ENCODE data around the gene KLRD1.
"Not testable (repeated sequence)": the region's sequence is repeated elsewhere in the genome, so short reads cannot be mapped to it uniquely, and the experiment has no call there.

KLRD1 gene

DNA sequence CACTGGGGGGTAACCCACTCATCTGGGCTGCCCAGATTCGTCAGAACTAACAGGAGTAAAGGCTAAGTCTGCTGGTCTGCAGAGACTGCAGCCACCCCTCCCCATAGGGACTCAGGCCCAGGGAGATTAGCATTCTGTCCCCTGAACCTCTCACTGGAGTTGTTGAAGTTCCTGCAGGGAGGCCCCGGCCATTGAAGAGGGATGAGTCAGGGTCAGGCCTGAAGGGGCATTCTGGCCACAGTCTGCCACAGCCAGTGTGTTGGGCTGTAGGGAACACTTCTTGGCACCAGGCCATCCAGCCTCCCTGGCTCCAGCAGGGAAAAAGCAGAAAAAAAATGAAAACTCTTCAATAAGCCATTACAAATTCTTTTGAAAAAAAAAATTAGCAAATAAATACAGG is 46.8 kb downstream of the KLRD1 start:
- peaks cover 0 to 2% of the 10 kb centered on the region in 2 donors for H3K4me1 Mint-ChIP-seq
- H3K9me3 Mint-ChIP-seq, result peaks cover 8% of the 10 kb centered on the region in 2 donors
- H3K4me3 Mint-ChIP-seq, result no peak overlapping the region
- peaks cover 0 to 6% of the 10 kb centered on the region in 2 donors for H3K36me3 Mint-ChIP-seq
- peaks cover 10 to 18% of the 10 kb centered on the region in 2 donors for H3K27me3 Mint-ChIP-seq
- DNase-seq (no peak), ATAC-seq (replicated peaks) (no peak)
- no peak overlapping the region for H3K27ac Mint-ChIP-seq

DNA sequence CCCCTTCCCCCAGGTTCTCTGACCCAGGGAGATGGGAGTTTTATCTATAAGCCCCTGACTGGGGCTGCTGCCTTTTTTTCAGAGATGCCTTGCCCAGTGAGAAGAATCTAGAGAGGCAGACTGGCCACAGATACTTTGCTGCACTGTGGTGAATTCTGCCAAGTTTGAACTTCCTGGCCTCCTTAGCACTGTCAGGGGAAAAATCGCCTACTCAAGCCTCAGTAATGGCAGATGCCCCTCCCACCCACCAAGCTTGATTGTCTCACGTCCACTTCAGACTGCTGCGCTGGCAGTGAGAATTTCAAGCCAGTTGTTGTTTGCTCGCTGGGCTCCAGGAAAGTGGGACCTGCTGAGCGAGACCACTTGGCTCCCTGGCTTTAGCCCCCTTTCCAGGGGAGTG is 50.5 kb downstream of the KLRD1 start:
- DNase-seq (no peak), ATAC-seq (replicated peaks) (no peak)
- H3K4me1 Mint-ChIP-seq, result peaks cover 12 to 18% of the 10 kb centered on the region in 2 donors
- H3K27ac Mint-ChIP-seq, result no peak overlapping the region
- peaks cover under 1 to 5% of the 10 kb centered on the region in 2 donors for H3K27me3 Mint-ChIP-seq
- H3K4me3 Mint-ChIP-seq, result no peak overlapping the region
- no peaks in the 10 kb centered on the region for H3K36me3 Mint-ChIP-seq
- H3K9me3 Mint-ChIP-seq, result peaks cover 0 to 4% of the 10 kb centered on the region in 2 donors

DNA sequence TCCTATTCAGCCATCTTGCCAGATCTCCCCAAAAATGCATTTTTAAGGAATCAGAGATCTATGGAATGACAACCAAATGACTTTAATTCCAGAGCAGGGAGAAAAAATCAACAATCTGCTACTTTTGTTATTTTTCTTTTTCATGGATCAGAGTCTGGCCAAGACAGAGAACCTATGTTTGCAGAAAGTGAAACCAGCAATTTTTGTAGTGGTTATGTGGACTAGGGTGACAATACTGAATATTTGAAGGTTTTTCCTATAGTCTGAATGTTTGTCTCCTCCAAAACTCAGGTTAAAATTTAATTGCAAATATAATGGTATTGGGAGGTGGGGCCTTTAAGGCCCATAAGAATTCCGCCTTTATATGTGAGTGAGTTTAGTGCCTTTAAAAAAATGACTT is 51.3 kb downstream of the KLRD1 start:
- ATAC-seq (replicated peaks) (no peak), DNase-seq (no peak)
- peaks cover 12 to 16% of the 10 kb centered on the region in 2 donors for H3K4me1 Mint-ChIP-seq
- peaks cover 0 to 4% of the 10 kb centered on the region in 2 donors for H3K9me3 Mint-ChIP-seq
- H3K36me3 Mint-ChIP-seq, result no peaks in the 10 kb centered on the region
- H3K27ac Mint-ChIP-seq, result no peak overlapping the region
- H3K4me3 Mint-ChIP-seq, result no peak overlapping the region
- peaks cover 0 to 4% of the 10 kb centered on the region in 2 donors for H3K27me3 Mint-ChIP-seq

GRCh38 chr12:10361084-10361483 is 53.4 kb downstream of the KLRD1 start:
- DNase-seq, result no peak
- Mint-ChIP-seq H3K4me1 (peaks cover 12 to 16% of the 10 kb centered on the region in 2 donors), H3K4me3 (no peak overlapping the region), H3K27ac (no peak overlapping the region), H3K36me3 (no peaks in the 10 kb centered on the region), H3K9me3 (peaks cover 0 to 4% of the 10 kb centered on the region in 2 donors), H3K27me3 (peaks cover 0 to 4% of the 10 kb centered on the region in 2 donors)
- ATAC-seq (replicated peaks), result no peak

GRCh38 chr12:10361622-10362021 is 54.0 kb downstream of the KLRD1 start:
- Mint-ChIP-seq H3K4me1 (peaks cover 12 to 16% of the 10 kb centered on the region in 2 donors), H3K4me3 (no peak overlapping the region), H3K27me3 (peaks cover 0 to 4% of the 10 kb centered on the region in 2 donors), H3K27ac (no peak overlapping the region), H3K9me3 (peaks cover 0 to 4% of the 10 kb centered on the region in 2 donors), H3K36me3 (no peaks in the 10 kb centered on the region)
- no peak for DNase-seq
- no peak for ATAC-seq (replicated peaks)

DNA sequence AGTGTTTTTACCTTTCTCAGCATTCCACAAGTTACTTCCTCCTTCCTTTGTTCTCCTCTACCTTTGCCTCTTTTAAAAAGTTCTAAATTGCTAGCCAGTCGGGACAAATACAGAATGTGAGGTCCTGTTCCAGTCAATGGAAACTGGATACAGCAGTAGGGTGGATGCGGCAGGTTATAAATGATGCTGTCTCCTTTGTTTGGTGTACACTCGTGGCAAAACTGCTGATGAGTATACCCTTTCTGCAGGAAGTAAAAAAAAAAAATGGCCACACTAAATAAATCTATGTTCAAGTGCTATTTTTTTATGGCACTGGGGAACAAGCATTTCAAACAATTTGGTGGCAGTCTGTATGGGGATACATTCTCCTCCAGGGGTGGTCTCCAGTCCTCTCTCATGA is 54.7 kb downstream of the KLRD1 start:
- ATAC-seq (replicated peaks) (no peak), DNase-seq (no peak)
- peaks cover 0 to 4% of the 10 kb centered on the region in 2 donors for H3K9me3 Mint-ChIP-seq
- H3K4me1 Mint-ChIP-seq, result peaks cover 12 to 16% of the 10 kb centered on the region in 2 donors
- peaks cover 0 to 4% of the 10 kb centered on the region in 2 donors for H3K27me3 Mint-ChIP-seq
- H3K36me3 Mint-ChIP-seq, result no peaks in the 10 kb centered on the region
- peak overlapping the region in 1 of 2 donors; percentile 15 for H3K4me3 Mint-ChIP-seq
- H3K27ac Mint-ChIP-seq, result no peak overlapping the region

DNA sequence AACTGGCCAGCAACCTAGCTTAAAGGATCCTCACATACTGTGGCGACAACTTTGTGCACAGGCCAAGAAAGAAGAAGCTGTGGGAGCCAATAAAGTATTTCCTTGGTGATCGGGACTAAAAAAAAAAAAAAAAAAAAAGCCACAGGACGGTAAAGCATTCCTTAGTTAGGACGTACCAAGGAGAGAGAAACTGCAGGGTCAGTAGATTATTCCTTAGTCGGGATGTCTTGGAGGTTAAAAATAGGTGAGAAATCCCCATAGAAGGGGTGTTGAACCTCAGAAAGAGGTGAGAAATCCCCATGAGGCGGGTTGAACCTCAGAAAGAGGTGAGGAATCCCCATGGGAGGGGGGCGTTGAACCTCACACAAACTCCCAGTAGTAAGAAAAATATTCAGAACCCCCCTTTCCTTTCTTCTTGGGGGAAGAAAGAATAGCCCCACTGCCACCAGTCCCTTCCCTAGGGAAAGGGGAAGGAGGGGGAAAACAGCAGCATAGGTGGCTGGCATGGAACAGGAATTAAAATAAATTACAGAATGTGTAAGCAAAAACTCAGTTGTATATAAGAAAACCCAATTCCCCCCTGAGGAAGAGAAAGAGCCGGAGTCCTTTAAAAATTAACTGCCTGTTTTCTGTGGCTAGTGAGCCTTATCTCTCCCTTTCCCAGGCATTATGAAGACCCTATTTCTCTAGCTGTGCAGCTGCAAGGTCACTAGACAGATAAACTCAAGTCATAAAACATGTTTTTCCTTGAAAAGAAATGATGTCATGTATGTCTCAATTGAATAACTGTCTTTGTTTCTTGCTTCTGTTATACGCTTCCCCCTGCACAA is 55.4 kb downstream of the KLRD1 start:
- no peaks in the 10 kb centered on the region for H3K27me3 Mint-ChIP-seq
- H3K4me3 Mint-ChIP-seq, result peak overlapping the region in 1 of 2 donors; percentile 15
- peaks cover 2 to 4% of the 10 kb centered on the region in 2 donors for H3K9me3 Mint-ChIP-seq
- H3K27ac Mint-ChIP-seq, result no peak overlapping the region
- H3K36me3 Mint-ChIP-seq, result peaks cover under 1 to 2% of the 10 kb centered on the region in 2 donors
- DNase-seq, result no peak
- peaks cover 13 to 16% of the 10 kb centered on the region in 2 donors for H3K4me1 Mint-ChIP-seq
- ATAC-seq (replicated peaks), result no peak

- H3K4me1 Mint-ChIP-seq, result peaks cover 16 to 19% of the 10 kb centered on the region in 2 donors
- no peak for ATAC-seq (replicated peaks)
- no peak for DNase-seq
- H3K27ac Mint-ChIP-seq, result no peak overlapping the region
- peaks cover 3 to 4% of the 10 kb centered on the region in 2 donors for H3K36me3 Mint-ChIP-seq
- H3K9me3 Mint-ChIP-seq, result peaks cover 4% of the 10 kb centered on the region in 2 donors
- no peaks in the 10 kb centered on the region for H3K27me3 Mint-ChIP-seq
- H3K4me3 Mint-ChIP-seq, result no peak overlapping the region
These were observed 55.9 kb downstream of the KLRD1 start for GRCh38 chr12:10363658-10363913.

DNA sequence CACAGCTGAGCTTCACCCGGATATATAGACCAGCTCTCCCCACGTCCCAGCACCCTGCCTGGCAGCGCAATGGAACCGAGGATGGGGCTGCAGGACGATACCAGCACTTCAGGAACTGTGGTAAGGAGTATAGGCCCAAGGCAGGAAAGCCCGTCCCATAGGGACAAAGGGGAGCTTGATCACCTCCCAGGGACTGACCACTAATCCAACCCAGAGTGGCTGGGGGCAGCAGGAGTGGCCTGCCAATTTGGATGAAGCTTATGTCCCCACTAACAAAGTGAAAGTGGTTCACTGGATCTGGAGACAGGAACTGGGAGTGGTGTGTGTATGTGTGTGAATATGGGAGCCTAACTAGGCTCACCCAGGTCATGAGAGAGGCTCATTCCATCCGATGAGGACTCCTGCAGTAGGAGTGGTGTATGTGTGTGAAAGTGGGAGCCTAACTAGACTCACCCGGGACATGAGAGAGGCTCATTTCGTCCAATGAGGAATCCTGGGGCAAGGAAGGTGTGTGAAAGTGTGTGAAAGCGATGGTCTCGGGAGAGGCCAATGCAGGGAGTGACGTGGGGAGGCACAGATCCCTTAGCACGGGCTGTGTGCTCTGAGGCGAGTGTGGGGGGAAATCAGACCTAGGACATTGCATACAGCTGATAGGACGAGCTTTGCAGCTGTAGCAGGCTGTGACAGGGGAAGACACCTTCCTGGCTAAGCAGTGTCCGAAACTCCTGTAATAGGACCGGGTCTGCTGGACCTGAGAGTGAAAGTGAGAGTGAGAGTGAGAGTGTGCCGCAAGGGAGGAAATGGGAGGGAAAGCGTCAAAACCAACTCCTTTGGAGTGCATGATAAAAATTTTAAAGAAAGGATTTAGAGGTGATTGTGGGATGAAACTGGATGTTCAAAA is 56.5 kb downstream of the KLRD1 start:
- no peak overlapping the region for H3K4me3 Mint-ChIP-seq
- peaks cover 3 to 6% of the 10 kb centered on the region in 2 donors for H3K36me3 Mint-ChIP-seq
- peak; percentile 35 for DNase-seq
- peaks cover 4% of the 10 kb centered on the region in 2 donors for H3K9me3 Mint-ChIP-seq
- ATAC-seq (replicated peaks), result peak; percentile 83 to 85
- H3K27me3 Mint-ChIP-seq, result no peaks in the 10 kb centered on the region
- H3K4me1 Mint-ChIP-seq, result peaks cover 16 to 22% of the 10 kb centered on the region in 2 donors
- no peak overlapping the region for H3K27ac Mint-ChIP-seq

GRCh38 chr12:10364815-10365622 is 57.3 kb downstream of the KLRD1 start:
- peaks cover 3 to 6% of the 10 kb centered on the region in 2 donors for H3K36me3 Mint-ChIP-seq

DNA sequence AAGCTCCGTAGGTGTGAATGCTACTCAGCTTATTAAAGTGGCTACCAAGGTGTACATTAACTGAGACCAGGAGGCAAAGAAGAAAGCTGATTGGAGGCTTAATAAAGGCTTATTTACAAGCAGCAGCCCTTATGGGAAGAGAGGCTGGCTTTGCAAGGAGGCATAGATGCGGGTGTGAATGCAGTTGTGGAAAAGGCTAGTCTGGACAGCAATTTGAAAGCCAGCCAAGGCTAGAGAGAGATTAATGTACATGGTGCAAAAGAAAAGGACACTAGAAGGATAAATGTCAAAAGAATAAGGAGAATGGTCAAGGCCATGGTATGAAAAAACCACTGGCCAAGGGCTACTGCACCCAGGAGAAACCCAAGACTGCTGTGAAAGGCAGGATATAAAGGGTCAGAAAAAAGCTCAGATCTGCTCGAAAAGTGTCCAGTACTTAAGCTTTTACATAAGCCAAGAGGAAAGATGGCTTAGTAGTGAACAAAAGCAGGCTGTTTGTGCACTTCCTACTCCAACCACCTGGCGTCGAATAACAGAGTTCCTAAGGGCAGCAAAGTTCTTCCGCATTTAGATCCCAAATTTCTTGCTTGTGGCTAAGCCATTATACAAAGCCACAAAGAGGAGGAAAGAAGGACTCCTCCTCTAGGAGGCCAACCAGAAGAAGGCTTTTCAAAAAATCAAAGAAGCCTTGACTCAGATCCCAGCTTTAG is 58.2 kb downstream of the KLRD1 start:
- no peak overlapping the region for H3K27ac Mint-ChIP-seq
- ATAC-seq (replicated peaks) (no peak), DNase-seq (no peak)
- peaks cover 3 to 4% of the 10 kb centered on the region in 2 donors for H3K9me3 Mint-ChIP-seq
- H3K4me3 Mint-ChIP-seq, result no peak overlapping the region
- H3K4me1 Mint-ChIP-seq, result peaks cover 15 to 26% of the 10 kb centered on the region in 2 donors
- H3K27me3 Mint-ChIP-seq, result no peaks in the 10 kb centered on the region
- peaks cover 3 to 6% of the 10 kb centered on the region in 2 donors for H3K36me3 Mint-ChIP-seq

More at GRCh38 chr12:10364815-10365622, 57.3 kb downstream of the KLRD1 start:
- Mint-ChIP-seq H3K27me3 (no peaks in the 10 kb centered on the region), H3K4me3 (no peak overlapping the region), H3K4me1 (peaks cover 16 to 24% of the 10 kb centered on the region in 2 donors), H3K9me3 (peaks cover 4% of the 10 kb centered on the region in 2 donors), H3K27ac (no peak overlapping the region)
- DNase-seq (peak; percentile 38), ATAC-seq (replicated peaks) (peak; percentile 70 to 76)

- ATAC-seq (replicated peaks), result no peak
- no peak overlapping the region for H3K27ac Mint-ChIP-seq
- H3K4me1 Mint-ChIP-seq, result peaks cover 11 to 23% of the 10 kb centered on the region in 2 donors
These were observed 59.2 kb downstream of the KLRD1 start for GRCh38 chr12:10366875-10367274.

GRCh38 chr12:10367714-10368113 is 60.0 kb downstream of the KLRD1 start:
- not testable (repeated sequence) for H3K36me3 Mint-ChIP-seq, DNase-seq

More at GRCh38 chr12:10366875-10367274, 59.2 kb downstream of the KLRD1 start:
- H3K4me3 Mint-ChIP-seq, result no peak overlapping the region
- peaks cover 0 to 4% of the 10 kb centered on the region in 2 donors for H3K9me3 Mint-ChIP-seq
- DNase-seq, result no peak
- H3K36me3 Mint-ChIP-seq, result peaks cover 3 to 6% of the 10 kb centered on the region in 2 donors
- H3K27me3 Mint-ChIP-seq, result no peaks in the 10 kb centered on the region

More at GRCh38 chr12:10367714-10368113, 60.0 kb downstream of the KLRD1 start:
- H3K9me3 Mint-ChIP-seq; ATAC-seq (replicated peaks); H3K27ac Mint-ChIP-seq; H3K27me3 Mint-ChIP-seq; H3K4me3 Mint-ChIP-seq: not testable (repeated sequence)
- H3K4me1 Mint-ChIP-seq, result peaks cover 11 to 31% of the 10 kb centered on the region in 2 donors

All from stimulated activated naive B cell treated with anti-CD40 and anti-IgM and Interleukin-4, amounts not matched to agents 10 μg/mL and 1 μg/mL and 100 μg/mL, for 72 hours (primary cell).